Pancreas (tissue), 10 donors: ENCODE measurements around the gene MARF1. TPM values are rescaled to one million over a fixed set of nuclear protein-coding genes. Genes with fewer than 3 reads are reported as not detected.
"Not testable (repeated sequence)": the region's sequence is repeated elsewhere in the genome, so short reads cannot be mapped to it uniquely, and the experiment has no call there.

ENCODE experiments used
- ATAC-seq, 4 donors: fragments of 200-7000 bp; cut with Tn5 transposase; one replicate each; pipeline versions ENCODE4 v1.8.0 to v1.9.1; 2020; ENCODE audit warnings: mild to moderate bottlenecking in 4 of 4, moderate library complexity in 4 of 4
- DNase-seq, 6 donors: peaks; one replicate each; pipeline ENCODE4 v3.0.0-alpha.2; 2020
- FAIRE-seq: peaks from 2 replicates; lab custom pipeline; 2012; peaks lifted over from hg19 to GRCh38; lab: Jason Lieb, UNC
- H3K27ac ChIP-seq, 4 donors: fragments of 200-600 bp; sonication (generic); 1 replicate in 3 of 4; 2 replicates in 1 of 4; pipeline versions ENCODE4 v1.5.0 to v1.8.0; 2020
- H3K27me3 ChIP-seq, 4 donors: fragments of 200-600 bp; one replicate each; pipeline ENCODE4 v1.8.0; 2021
- H3K36me3 ChIP-seq, 3 donors: fragments of 200-600 bp; sonication (generic) in 1 of 3; one replicate each; pipeline versions ENCODE4 v1.5.0 to v1.8.0; 2020 to 2021
- H3K4me1 ChIP-seq, 3 donors: fragments of 200-600 bp; one replicate each; pipeline ENCODE4 v1.8.0; 2021
- H3K4me3 ChIP-seq, 4 donors: fragments of 200-600 bp; sonication (generic) in 2 of 4; one replicate each; pipeline versions ENCODE4 v1.5.0 to v1.8.0; 2020 to 2021
- H3K9me3 ChIP-seq, 4 donors: fragments of 200-600 bp; one replicate each; pipeline ENCODE4 v1.8.0; 2021
- WGBS, 2 donors: extraction: QIAGEN DNeasy Blood & Tissue Kit; methylation state at CpG; one replicate each; pipeline ENCODE4 v1.1.7; 2013; 5-methylcytosine and 5-hydroxymethylcytosine counted together
- intact Hi-C, 3 donors: fragments of 100-400 bp; cut with DNase I; formaldehyde crosslinking; loops; one replicate each; pipeline versions ENCODE4 v1.11.1 to v1.14.2; 2022
- polyA plus RNA-seq, 2 donors: library from polyadenylated mRNA; stranded (reverse); fragments of 200-250 nt; gene quantifications; one replicate each; pipeline ENCODE4 v1.2.3, GENCODE V29; 2013
- total RNA-seq, 6 donors: library from RNA; stranded (reverse); fragmentation: NEBNext Ultra II Directional in 4 of 6; extraction: Animal tissue kit (Norgen Biotek cat#: 25700) in 4 of 6; gene quantifications; one replicate each; pipeline versions ENCODE4 v1.2.1 to v1.2.4, GENCODE V29; 2021 to 2023
- TF ChIP-seq, protein P1 (sequence below), 4 donors: fragments of 200-600 bp; sonication (generic) in 3 of 4; IDR thresholded peaks; one replicate each; pipeline versions ENCODE4 v1.5.0 to v1.8.0; 2021; ENCODE audit warnings: antibody characterized with exemption in 4 of 4
- donor health status: healthy with polysubstance abuse.
- donor health status: DM: no; HTN: no; CAD: no; lungs with moderate emphysema.
- donor health status: DM: no; HTN: no; CAD: no.
- donor health status: control.
- donor health status: control.
- donor health status: Bipolar disorder and iron deficiency.
- donor health status: DM: yes; HTN: yes; CAD: no.
- donor health status: DM: no; HTN: no; CAD: no.
- donor health status: DM: no; HTN: no; CAD: no.
- donor health status: DM: yes; HTN: yes; CAD: no.

The MARF1 gene
- total and polyA plus RNA-seq, 8 donors = 17.3 to 65.3 (median 41.3) TPM

GRCh38 chr16:15553313-15554088 lies 89.5 kb downstream of the MARF1 start:
- no peaks in the 10 kb centered on the region for H3K4me1 ChIP-seq
- H3K27me3 ChIP-seq = no peaks in the 10 kb centered on the region
- DNase-seq (no peak), FAIRE-seq (no peak), ATAC-seq (no peak)
- no peak overlapping the region for H3K27ac ChIP-seq
- H3K36me3 ChIP-seq = no peaks in the 10 kb centered on the region
- H3K4me3 ChIP-seq = no peak overlapping the region
- whole genome bisulfite sequencing, 2 donors = 83 to 90% methylated on average over 10 of the region's 10 CpGs
- TF ChIP-seq, protein P1, sequence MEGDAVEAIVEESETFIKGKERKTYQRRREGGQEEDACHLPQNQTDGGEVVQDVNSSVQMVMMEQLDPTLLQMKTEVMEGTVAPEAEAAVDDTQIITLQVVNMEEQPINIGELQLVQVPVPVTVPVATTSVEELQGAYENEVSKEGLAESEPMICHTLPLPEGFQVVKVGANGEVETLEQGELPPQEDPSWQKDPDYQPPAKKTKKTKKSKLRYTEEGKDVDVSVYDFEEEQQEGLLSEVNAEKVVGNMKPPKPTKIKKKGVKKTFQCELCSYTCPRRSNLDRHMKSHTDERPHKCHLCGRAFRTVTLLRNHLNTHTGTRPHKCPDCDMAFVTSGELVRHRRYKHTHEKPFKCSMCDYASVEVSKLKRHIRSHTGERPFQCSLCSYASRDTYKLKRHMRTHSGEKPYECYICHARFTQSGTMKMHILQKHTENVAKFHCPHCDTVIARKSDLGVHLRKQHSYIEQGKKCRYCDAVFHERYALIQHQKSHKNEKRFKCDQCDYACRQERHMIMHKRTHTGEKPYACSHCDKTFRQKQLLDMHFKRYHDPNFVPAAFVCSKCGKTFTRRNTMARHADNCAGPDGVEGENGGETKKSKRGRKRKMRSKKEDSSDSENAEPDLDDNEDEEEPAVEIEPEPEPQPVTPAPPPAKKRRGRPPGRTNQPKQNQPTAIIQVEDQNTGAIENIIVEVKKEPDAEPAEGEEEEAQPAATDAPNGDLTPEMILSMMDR (IDR thresholded peaks at IDR 0.05) = no peak
- intact Hi-C loops = no loop called here
- H3K9me3 ChIP-seq = no peaks in the 10 kb centered on the region

DNA sequence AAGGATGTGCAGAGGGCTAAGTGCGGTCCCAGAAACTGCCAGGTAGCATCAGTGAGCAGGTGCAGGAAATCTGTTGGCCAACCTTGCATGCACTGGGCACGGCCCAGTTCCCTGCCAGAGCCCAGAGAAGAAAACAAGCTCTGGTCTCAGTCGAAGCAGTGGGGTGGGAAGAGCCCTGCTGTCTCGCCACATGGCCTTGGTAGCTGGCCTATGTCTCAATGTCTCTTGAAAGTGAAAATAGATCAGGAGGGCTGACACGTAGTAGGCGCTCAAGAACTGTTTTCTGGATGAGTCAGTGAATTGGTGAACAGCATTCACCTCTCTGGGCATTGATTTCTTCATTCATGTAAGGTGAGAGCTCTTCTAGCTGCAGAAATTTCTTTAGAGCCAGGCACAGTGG lies 90.4 kb downstream of the MARF1 start:
- no peak overlapping the region for H3K4me3 ChIP-seq
- H3K36me3 ChIP-seq = no peaks in the 10 kb centered on the region
- H3K4me1 ChIP-seq = no peaks in the 10 kb centered on the region
- FAIRE-seq (no peak), DNase-seq (no peak), ATAC-seq (no peak)
- H3K27ac ChIP-seq = no peak overlapping the region
- TF ChIP-seq, protein P1 (IDR thresholded peaks at IDR 0.05) = no peak
- 74 to 79% methylated on average over 6 of the region's 6 CpGs for WGBS, 2 donors
- H3K9me3 ChIP-seq = no peaks in the 10 kb centered on the region
- no peaks in the 10 kb centered on the region for H3K27me3 ChIP-seq
- intact Hi-C loops = no loop called here

DNA sequence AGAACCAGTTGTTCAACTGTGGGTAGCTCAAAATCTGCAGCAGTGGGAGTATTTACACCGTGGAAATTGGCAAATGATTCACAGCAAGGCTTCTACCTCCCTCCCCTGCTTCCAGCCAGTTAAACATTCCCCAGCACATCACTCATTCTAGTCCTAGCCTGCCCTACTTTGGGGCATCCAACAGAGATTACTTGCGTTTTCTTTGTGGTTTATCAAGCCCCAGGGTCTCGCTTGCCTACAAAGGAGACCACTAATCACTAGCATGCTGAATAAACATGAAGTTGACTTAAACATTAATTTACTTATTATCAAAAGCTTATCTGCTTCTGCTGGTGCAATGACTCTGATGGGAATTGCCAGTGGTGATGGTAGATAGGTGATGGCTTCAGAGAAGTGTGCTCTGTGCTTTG lies 94.5 kb downstream of the MARF1 start:
- H3K9me3 ChIP-seq = no peaks in the 10 kb centered on the region
- FAIRE-seq (no peak), DNase-seq (no peak), ATAC-seq (no peak)
- TF ChIP-seq, protein P1 (IDR thresholded peaks at IDR 0.05) = no peak
- 77 to 80% methylated on average over 3 of the region's 3 CpGs for WGBS, 2 donors
- no peaks in the 10 kb centered on the region for H3K36me3 ChIP-seq
- no peak overlapping the region for H3K4me3 ChIP-seq
- H3K27ac ChIP-seq = no peak overlapping the region
- intact Hi-C loops = no loop called here
- no peaks in the 10 kb centered on the region for H3K27me3 ChIP-seq
- peaks cover 0 to 8% (median 8%) of the 10 kb centered on the region in 3 donors for H3K4me1 ChIP-seq

DNA sequence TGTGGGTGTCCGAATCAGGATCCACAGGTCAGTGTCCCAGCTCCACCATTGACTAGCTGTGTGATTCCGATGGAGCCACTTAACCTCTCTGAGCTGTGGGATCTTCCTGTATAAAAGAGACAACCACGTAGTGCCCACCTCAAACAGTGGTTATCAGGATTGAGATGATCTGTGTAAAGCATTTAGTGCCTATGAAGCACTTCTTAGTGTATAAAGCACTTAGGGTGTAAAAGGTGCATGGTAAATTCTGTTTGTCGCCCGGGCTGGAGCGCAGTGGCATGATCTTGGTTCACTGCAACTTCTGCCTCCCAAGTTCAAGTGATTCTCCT lies 95.2 kb downstream of the MARF1 start:
- ATAC-seq (no peak), FAIRE-seq (no peak), DNase-seq (no peak)
- H3K27me3 ChIP-seq = no peaks in the 10 kb centered on the region
- intact Hi-C loops = no loop called here
- 96 to 98% methylated on average over 6 of the region's 6 CpGs for WGBS, 2 donors
- H3K27ac ChIP-seq = no peak overlapping the region
- H3K4me1 ChIP-seq = peaks cover 0 to 9% (median 8%) of the 10 kb centered on the region in 3 donors
- H3K4me3 ChIP-seq = no peak overlapping the region
- no peaks in the 10 kb centered on the region for H3K9me3 ChIP-seq
- no peaks in the 10 kb centered on the region for H3K36me3 ChIP-seq
- TF ChIP-seq, protein P1 (IDR thresholded peaks at IDR 0.05) = no peak

GRCh38 chr16:15547072-15547767 lies 95.7 kb downstream of the MARF1 start:
- ATAC-seq, DNase-seq, H3K27ac ChIP-seq, H3K27me3 ChIP-seq, FAIRE-seq, H3K4me3 ChIP-seq, H3K9me3 ChIP-seq, H3K4me1 ChIP-seq, intact Hi-C loops, H3K36me3 ChIP-seq: not testable (repeated sequence)
- WGBS, 2 donors = 94 to 95% methylated on average over 13 of the region's 13 CpGs
